ENCODE measurements around the gene GPRIN1.

DNA sequence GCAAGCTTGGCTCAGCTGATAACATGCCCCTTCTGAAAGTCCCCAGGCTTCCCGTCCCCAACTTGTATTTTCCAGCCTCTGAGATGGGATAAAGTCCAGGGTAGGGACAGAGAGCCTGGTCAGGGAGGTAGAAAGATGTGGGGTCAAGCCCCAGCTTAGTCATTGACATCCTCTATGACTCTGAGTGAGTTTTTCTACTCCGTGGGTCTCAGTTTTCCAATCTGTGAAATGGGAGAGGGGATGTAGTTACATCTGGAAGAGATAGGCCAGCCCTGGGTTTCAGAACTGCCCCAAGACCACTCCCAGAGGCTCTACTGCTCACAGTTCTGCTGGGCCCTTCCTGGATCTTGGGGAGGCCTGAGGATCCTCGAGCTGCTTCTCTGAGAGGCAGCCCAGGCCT, 3.1 kb downstream of the GPRIN1 start:
- no peak for TF ChIP-seq KLF10 (tag by site-specific recombination; IDR thresholded peaks at IDR 0.05)
- TF ChIP-seq, protein P1, sequence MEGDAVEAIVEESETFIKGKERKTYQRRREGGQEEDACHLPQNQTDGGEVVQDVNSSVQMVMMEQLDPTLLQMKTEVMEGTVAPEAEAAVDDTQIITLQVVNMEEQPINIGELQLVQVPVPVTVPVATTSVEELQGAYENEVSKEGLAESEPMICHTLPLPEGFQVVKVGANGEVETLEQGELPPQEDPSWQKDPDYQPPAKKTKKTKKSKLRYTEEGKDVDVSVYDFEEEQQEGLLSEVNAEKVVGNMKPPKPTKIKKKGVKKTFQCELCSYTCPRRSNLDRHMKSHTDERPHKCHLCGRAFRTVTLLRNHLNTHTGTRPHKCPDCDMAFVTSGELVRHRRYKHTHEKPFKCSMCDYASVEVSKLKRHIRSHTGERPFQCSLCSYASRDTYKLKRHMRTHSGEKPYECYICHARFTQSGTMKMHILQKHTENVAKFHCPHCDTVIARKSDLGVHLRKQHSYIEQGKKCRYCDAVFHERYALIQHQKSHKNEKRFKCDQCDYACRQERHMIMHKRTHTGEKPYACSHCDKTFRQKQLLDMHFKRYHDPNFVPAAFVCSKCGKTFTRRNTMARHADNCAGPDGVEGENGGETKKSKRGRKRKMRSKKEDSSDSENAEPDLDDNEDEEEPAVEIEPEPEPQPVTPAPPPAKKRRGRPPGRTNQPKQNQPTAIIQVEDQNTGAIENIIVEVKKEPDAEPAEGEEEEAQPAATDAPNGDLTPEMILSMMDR (tag by site-specific recombination; IDR thresholded peaks at IDR 0.05): no peak
- no peak for TF ChIP-seq ZNF670 (tag by site-specific recombination; IDR thresholded peaks at IDR 0.05; ENCODE audit: low read depth)
- no peak for TF ChIP-seq REPIN1 (tag by site-specific recombination; IDR thresholded peaks at IDR 0.05; ENCODE audit: low read depth)
- no peak for TF ChIP-seq SETDB1 (IDR thresholded peaks at IDR 0.05; ENCODE audit: insufficient read length, low read length)
- no peak for TF ChIP-seq ZSCAN30 (tag by site-specific recombination; IDR thresholded peaks at IDR 0.05)
- TF ChIP-seq, protein P2, sequence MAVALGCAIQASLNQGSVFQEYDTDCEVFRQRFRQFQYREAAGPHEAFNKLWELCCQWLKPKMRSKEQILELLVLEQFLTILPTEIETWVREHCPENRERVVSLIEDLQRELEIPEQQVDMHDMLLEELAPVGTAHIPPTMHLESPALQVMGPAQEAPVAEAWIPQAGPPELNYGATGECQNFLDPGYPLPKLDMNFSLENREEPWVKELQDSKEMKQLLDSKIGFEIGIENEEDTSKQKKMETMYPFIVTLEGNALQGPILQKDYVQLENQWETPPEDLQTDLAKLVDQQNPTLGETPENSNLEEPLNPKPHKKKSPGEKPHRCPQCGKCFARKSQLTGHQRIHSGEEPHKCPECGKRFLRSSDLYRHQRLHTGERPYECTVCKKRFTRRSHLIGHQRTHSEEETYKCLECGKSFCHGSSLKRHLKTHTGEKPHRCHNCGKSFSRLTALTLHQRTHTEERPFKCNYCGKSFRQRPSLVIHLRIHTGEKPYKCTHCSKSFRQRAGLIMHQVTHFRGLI (tag by site-specific recombination; IDR thresholded peaks at IDR 0.05): no peak
- TF ChIP-seq, protein P3, sequence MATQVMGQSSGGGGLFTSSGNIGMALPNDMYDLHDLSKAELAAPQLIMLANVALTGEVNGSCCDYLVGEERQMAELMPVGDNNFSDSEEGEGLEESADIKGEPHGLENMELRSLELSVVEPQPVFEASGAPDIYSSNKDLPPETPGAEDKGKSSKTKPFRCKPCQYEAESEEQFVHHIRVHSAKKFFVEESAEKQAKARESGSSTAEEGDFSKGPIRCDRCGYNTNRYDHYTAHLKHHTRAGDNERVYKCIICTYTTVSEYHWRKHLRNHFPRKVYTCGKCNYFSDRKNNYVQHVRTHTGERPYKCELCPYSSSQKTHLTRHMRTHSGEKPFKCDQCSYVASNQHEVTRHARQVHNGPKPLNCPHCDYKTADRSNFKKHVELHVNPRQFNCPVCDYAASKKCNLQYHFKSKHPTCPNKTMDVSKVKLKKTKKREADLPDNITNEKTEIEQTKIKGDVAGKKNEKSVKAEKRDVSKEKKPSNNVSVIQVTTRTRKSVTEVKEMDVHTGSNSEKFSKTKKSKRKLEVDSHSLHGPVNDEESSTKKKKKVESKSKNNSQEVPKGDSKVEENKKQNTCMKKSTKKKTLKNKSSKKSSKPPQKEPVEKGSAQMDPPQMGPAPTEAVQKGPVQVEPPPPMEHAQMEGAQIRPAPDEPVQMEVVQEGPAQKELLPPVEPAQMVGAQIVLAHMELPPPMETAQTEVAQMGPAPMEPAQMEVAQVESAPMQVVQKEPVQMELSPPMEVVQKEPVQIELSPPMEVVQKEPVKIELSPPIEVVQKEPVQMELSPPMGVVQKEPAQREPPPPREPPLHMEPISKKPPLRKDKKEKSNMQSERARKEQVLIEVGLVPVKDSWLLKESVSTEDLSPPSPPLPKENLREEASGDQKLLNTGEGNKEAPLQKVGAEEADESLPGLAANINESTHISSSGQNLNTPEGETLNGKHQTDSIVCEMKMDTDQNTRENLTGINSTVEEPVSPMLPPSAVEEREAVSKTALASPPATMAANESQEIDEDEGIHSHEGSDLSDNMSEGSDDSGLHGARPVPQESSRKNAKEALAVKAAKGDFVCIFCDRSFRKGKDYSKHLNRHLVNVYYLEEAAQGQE (tag by site-specific recombination; IDR thresholded peaks at IDR 0.05): no peak
- TF ChIP-seq, protein P4, sequence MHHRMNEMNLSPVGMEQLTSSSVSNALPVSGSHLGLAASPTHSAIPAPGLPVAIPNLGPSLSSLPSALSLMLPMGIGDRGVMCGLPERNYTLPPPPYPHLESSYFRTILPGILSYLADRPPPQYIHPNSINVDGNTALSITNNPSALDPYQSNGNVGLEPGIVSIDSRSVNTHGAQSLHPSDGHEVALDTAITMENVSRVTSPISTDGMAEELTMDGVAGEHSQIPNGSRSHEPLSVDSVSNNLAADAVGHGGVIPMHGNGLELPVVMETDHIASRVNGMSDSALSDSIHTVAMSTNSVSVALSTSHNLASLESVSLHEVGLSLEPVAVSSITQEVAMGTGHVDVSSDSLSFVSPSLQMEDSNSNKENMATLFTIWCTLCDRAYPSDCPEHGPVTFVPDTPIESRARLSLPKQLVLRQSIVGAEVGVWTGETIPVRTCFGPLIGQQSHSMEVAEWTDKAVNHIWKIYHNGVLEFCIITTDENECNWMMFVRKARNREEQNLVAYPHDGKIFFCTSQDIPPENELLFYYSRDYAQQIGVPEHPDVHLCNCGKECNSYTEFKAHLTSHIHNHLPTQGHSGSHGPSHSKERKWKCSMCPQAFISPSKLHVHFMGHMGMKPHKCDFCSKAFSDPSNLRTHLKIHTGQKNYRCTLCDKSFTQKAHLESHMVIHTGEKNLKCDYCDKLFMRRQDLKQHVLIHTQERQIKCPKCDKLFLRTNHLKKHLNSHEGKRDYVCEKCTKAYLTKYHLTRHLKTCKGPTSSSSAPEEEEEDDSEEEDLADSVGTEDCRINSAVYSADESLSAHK (tag by site-specific recombination; IDR thresholded peaks at IDR 0.05): no peak
- TF ChIP-seq MZF1 (tag by site-specific recombination; IDR thresholded peaks at IDR 0.05; ENCODE audit: borderline replicate concordance): no peak
- no peak for TF ChIP-seq ZNF701 (tag by site-specific recombination; IDR thresholded peaks at IDR 0.05)
